ENCODE measurements around the gene GK.
A peak's percentile ranks its signal among the peaks of the same experiment; 100 is the strongest.
"Not testable (repeated sequence)": the region's sequence is repeated elsewhere in the genome, so short reads cannot be mapped to it uniquely, and the experiment has no call there.

The GK gene

DNA sequence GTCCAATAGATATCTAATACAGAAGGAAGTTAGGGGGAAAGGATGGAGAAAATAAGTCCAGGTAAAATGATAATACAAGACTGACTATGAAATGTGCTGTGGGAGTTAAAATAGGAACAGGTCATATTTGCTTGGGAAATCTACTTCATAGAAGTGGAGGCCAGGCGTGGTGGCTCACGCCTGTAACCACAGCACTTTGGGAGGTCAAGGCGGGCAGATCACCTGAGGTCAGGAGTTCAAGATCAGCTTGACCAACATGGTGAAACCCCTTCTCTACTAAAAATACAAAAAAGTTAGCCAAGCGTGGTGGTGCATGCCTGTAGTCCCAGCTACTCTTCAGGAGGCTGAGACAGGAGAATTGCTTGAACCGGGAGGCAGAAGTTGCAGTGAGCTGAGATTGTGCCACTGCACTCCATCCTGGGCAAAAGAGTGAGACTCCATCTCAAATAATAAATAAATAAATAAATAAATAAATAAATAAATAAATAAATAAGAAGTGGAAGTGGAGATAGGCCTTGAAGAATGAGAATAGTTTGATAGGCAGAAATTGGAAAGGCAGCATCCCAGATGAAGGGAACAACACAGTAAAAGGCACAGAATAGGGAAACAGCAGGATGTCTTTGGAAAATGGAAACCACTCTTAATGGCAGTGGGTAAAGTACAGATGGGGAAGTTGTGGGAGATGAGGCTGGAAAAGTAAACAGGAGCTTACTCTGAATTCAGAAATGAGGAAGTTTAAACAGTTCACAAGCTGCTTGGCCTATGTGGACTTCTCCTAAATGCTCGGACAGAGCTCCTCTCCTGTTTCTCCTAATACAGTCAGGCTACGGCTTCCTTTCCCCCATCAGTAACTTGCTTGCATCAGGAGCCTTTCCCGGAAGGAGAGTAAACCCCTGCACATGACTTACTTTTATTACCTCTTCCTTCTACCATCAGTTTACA, 15.1 kb upstream of the GK start:
- no peak overlapping the region for H3K4me3 ChIP-seq (ENCODE audit: low read length)
- no peak for TF ChIP-seq ZNF274 (IDR thresholded peaks at IDR 0.05; ENCODE audit: low read depth, low read length)

DNA sequence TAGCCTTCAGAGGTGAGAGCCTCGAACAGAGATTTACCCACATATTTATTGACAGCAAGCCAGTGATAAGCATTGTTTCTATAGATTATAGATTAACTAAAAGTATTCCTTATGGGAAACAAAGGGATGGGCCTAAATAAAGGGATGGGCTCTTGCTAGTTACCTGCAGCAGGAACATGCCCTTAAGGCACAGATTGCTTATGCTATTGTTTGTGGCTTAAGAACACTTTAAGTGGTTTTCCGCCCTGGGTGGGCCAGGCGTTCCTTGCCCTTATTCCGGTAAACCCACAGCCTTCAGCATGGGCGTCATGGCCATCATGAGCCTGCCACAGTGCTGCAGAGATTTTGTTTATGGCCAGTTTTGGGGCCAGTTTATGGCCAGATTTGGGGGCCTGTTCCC, 13.5 kb upstream of the GK start:
- H3K4me3 ChIP-seq (ENCODE audit: low read length): not testable (repeated sequence)

DNA sequence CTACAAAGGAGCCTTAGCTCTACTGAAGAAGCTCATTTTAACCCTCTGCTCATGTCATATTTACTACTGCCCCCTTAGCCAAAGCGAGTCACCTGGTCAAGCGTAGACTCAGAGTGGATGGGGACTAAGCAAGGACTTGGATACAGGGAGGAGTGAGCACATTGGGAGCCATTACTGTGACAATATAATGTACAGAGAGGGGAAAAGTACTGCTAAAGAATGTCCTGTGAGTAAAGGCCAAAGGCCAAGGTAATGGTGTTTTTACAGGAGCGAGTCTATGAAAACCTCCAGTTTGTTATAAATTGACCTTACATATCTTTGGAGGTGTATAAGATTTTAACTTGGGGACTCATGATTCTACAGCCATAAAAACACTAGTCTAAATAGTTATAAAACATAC, 10.6 kb upstream of the GK start:
- no peak overlapping the region for H3K4me3 ChIP-seq (ENCODE audit: low read length)
- no peak for TF ChIP-seq ZNF274 (IDR thresholded peaks at IDR 0.05; ENCODE audit: low read depth, low read length)

DNA sequence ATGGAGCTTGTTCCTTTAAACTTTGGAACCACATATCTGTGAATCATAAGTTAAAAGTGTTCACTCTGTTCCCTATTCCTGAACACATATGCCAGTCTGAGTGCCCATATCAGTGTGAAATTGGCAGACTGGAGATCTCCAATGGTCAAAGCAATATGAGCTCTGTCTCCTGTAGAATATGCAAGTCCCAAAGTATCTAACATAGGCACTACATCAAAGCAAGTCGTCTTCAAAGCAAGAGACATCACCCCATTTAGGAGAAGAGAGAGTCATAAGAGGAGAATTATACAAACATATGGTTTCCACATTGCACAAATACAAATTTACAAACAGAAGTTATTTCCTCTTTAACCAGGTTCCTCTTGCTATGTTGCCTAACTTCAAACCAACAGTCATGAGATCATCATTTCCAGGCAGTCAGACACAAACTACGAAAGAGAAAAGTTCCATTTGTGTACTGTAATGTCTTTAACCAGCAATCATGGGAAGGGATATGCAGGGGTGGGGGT, 9.9 kb upstream of the GK start:
- no peak for TF ChIP-seq ZNF274 (IDR thresholded peaks at IDR 0.05; ENCODE audit: low read depth, low read length)

DNA sequence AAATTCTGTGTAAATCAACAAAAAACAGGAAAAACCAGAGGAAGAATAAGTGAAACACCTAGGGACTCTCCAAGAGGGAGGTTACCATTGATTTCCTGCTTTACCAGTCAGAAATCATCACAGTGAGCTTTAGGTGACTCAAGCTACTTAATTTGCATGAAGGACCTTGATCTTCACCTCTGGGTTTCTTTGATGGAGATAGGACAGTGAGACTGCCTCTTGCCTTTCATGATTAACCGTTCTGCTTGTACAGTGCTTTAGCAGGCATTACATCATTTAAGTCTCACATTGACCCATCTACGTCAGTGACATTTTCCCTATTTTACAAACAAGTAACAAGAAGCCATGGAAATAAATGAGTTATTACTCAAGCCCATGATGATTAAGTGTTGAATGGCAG, 3.4 kb upstream of the GK start:
- no peak for TF ChIP-seq ZNF274 (IDR thresholded peaks at IDR 0.05; ENCODE audit: low read depth, low read length)

More for the DNA sequence above, 9.9 kb upstream of the GK start:
- H3K4me3 ChIP-seq (ENCODE audit: low read length): no peak overlapping the region

DNA sequence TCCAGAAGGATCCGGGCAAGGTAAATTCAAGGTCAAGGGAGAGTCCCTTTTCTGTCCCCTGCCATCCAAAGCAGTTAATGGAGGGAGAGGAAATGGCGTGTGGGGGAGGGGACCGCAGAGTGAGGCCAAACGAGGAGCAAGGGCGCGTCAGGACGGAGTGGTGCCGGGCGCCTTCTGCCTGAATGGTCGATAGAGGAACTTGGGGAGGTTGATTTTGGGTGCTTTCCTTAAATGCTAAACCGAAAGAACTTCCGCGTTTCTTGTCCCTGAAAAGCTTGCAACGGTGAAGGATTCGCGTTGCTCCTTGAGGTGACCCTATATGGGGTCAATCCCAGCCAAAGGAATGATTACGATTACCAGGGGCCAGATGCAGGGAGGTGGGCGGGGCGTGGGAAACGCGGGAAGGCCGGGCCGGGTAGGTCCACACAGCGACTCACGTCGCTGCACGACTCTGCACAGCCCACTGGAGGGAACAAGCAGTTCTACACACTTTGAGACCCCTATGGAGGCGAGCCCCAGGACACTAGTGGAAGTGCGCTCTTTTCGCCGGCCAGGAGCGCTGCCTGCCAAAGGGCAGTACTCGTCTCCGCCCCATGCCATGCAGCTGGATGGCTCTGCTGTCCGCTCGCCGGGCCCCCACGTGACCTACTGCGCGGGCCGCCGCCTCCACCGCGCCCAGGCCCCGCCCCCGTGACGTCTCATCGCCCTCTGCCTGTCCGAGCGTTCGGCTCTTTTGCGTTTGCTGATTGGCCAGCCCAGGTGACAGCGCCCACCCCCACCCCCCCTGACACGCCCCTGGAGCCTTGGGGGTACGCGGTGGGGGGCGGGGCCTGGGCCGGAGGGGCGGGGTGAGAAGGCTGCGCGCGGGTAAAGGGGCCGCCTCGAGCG, 452 bp upstream of the GK start:
- TF ChIP-seq ZNF274 (IDR thresholded peaks at IDR 0.05; ENCODE audit: low read depth, low read length): no peak
- peak overlapping the region; percentile 59; the same call in 1 of the 2 replicates for H3K4me3 ChIP-seq (ENCODE audit: low read length)

More for the DNA sequence above, 3.4 kb upstream of the GK start:
- no peak overlapping the region for H3K4me3 ChIP-seq (ENCODE audit: low read length)

DNA sequence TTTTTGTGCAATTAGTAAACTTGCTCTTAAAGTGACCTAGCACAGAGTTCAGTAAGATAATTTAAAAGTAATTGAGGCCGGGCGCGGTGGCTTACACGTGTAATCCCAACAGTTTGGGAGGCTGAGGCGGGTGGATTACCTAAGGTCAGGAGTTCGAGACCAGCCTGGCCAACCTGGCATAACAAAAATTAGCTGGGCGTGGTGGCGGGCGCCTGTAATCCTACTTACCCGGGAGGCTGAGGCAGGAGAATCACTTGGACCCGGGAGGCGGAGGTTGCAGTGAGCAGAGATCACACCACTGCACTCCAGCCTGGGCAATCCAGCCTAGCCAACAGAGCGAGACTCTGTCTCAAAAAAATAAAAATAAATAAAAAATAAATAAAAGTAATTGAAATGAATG, 1.2 kb downstream of the GK start:
- H3K4me3 ChIP-seq (ENCODE audit: low read length): peak overlapping the region; percentile 78

DNA sequence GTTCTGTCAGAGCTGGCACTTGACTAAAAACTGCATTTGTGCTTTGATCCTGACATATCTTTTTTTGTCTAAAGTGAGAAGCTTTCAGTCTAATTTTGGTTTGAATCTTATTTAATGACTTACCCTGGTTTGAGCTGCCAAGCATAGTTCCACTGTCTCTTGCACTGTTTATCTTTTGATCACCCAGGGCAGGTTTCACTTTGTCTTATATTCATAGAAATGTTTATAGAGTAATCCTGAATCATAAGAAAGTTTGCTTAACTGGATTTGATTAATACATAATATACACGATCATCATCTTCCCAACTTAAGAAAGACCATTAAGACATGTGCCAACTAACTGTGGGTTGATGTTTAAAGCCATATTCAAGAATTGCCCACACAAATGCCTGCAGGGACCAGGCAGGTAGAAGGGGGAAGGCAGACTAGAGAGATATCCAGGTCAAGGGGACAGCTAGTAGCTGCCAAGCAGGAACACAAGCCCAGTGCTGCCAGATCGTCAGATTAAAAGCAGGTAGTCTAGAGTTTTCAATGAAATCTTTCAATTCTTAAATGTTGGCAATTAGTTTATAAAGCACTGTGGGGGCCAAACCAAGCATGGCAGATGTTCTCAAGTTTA, 1.9 kb downstream of the GK start:
- no peak for TF ChIP-seq ZNF274 (IDR thresholded peaks at IDR 0.05; ENCODE audit: low read depth, low read length)

DNA sequence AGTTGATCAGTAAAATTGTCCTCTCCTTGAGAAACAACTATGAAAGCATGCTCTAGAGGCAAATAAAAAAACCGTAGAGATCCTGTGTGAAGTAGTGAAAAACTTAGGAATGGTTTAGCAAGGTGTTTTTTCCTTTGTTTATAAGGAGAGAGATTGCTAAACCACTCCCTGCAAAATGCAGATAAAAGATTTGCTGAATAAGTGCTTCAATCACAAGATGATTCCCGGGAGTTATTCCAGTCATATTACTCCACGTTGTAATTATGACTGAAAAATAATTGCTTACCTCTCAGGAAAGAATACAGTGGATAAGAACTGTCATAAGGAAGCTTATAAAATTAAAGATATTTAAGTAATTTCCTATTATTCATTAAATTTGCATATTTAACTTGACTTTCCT, 2.8 kb downstream of the GK start:
- TF ChIP-seq ZNF274 (IDR thresholded peaks at IDR 0.05; ENCODE audit: low read depth, low read length): no peak
- no peak overlapping the region for H3K4me3 ChIP-seq (ENCODE audit: low read length)

More for the DNA sequence above, 1.9 kb downstream of the GK start:
- peak overlapping the region; percentile 55 for H3K4me3 ChIP-seq (ENCODE audit: low read length)

DNA sequence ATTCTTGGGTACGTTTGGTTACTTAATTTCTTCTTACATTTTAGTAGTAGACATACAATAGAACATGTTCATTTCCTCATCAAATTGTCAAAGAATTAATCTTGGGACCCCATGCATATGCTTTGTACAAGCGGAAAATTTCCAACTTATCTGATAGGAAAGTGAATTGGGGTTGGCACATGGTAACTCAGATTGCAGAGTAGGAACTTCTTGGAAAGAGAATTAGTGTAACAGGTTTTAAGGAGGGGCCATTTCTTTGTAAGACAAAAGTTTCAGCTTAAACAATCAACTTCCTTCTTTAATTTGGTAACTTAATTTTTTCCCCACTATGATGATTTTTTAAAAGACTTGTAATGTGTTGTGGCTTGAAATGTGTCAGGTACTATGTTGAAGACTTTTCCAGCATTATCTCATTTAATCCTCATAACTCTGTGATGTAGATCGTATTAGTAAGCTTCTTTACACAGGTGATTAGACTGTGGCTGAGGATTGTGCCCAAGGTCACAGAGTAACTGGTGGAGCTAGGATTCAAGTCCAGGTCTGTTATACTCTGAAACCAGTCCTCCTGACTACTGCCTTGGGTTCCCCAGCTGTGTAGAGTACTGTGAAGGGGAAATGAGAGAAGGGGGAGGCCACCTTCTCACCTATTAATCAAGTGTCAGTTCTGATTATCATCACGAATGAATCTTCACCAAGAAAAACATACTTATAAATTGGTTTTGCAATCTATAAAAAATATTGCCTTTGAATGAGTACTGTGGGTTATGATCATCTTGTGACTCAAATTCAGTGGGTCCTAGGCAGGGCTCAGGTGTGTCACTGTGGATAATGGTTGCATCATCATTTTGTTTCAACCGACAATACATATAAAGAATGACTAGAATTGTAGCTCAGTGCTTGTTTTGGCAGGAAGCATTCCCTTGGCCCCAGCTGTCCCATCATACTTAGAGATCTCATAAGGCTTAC, 4.3 kb downstream of the GK start:
- no peak for TF ChIP-seq ZNF274 (IDR thresholded peaks at IDR 0.05; ENCODE audit: low read depth, low read length)
- no peak overlapping the region for H3K4me3 ChIP-seq (ENCODE audit: low read length)

DNA sequence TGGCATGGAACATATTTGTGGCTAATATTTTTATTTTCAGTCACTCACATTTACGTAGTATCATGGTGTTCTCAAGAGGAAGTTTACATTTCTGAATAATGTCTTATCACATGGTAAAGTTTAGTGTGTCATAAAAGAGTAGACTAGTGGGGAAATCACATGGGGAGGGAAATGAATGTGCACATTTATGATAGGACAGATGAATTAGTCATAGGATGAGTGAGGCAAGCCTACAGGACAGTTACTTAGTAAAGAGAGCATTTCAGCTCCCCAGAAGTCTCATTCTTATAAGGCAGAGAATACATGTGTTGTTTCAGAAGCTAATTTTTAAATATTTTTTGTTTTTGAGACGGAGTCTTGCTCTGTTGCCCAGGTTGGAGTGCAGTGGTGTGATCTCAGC, 6.2 kb downstream of the GK start:
- no peak overlapping the region for H3K4me3 ChIP-seq (ENCODE audit: low read length)
- TF ChIP-seq ZNF274 (IDR thresholded peaks at IDR 0.05; ENCODE audit: low read depth, low read length): no peak

DNA sequence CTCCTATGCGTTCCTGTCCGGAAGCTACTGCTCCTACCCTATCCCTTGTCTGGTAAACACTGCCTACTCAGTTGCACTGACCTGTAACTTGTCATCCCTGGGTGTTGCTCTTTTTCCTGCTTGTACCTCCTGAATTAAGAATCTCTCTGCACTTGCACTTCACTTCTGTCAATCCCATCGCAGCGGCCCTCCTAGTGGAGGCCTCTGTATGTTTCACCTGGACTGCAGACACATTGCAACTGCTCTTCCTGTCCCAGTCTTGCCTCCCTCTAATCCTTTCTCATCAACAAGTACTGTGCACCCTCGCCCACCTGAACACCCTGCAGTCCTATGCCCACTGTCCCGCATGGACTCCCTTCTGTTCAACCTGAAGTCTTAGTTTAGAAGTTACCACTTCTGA, 8.0 kb downstream of the GK start:
- H3K4me3 ChIP-seq (ENCODE audit: low read length): no peak overlapping the region
- TF ChIP-seq ZNF274 (IDR thresholded peaks at IDR 0.05; ENCODE audit: low read depth, low read length): no peak

DNA sequence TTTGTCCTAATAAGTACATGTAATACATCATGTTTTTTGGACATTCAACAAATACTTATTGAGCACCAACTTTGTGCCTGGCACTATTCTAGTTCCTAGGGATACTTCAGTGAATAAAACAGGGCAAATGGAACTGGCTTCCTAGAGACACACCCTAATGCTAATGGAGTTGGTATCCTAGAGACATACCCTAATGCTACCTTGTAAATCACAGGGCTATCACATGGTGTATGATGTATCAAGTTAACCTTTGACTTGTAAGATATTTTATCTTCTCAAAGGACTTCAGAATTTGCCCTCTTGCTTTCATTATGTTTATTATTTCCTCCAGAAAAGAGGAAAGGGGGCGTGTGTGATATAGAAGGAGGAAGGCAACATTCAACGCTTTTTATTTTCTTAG, 10.1 kb downstream of the GK start:
- no peak for TF ChIP-seq ZNF274 (IDR thresholded peaks at IDR 0.05; ENCODE audit: low read depth, low read length)
- no peak overlapping the region for H3K4me3 ChIP-seq (ENCODE audit: low read length)

Measured in GM08714 (cell line).